Upper lobe of left lung (tissue), 4 donors: ENCODE measurements around the gene ERI3.

Experiments used
- POLR2A ChIP-seq, 4 donors: fragments of 450-650 bp; IDR thresholded peaks; one replicate each; pipeline ENCODE4 v1.5.1; 2016 to 2017; ENCODE audit warnings: antibody characterized with exemption in 4 of 4, mild to moderate bottlenecking in 2 of 4
- POLR2AphosphoS5 ChIP-seq, 2 donors: sonication (generic); formaldehyde crosslinking; IDR thresholded peaks; one replicate each; pipeline ENCODE4 v1.5.1; 2017; ENCODE audit warnings: antibody characterized with exemption in 2 of 2
- TF ChIP-seq, protein P1 (sequence below), 6 experiments: fragments of 450-650 bp in 4 of 6; fragments of 200-600 bp in 2 of 6; sonication (generic) in 2 of 6; IDR thresholded peaks; one replicate each; pipeline ENCODE4 v1.5.1; 2016 to 2019; ENCODE audit warnings: antibody characterized with exemption in 6 of 6

DNA sequence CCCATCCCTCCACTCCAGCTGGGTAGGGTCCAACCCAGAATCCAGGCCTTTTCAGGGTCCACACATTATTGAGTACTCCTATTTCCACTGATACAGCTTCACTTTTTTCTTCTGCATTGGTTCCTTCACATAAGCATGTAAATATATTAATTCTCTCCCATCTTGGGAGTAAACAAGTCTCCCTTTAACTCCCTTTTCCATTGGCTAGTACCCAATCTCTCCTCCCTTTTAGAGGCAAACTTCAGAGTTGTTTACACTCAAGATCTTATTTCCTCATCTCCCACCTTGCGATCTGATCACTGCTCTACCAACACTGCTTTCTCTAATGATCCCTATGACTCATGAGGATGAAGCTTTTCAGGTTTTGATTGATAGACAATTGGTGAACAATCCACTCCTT lies 121.5 kb downstream of the ERI3 start:
- TF ChIP-seq POLR2AphosphoS5 (IDR thresholded peaks at IDR 0.05) (no peak), POLR2A (IDR thresholded peaks at IDR 0.05) (no peak)
- TF ChIP-seq, protein P1, sequence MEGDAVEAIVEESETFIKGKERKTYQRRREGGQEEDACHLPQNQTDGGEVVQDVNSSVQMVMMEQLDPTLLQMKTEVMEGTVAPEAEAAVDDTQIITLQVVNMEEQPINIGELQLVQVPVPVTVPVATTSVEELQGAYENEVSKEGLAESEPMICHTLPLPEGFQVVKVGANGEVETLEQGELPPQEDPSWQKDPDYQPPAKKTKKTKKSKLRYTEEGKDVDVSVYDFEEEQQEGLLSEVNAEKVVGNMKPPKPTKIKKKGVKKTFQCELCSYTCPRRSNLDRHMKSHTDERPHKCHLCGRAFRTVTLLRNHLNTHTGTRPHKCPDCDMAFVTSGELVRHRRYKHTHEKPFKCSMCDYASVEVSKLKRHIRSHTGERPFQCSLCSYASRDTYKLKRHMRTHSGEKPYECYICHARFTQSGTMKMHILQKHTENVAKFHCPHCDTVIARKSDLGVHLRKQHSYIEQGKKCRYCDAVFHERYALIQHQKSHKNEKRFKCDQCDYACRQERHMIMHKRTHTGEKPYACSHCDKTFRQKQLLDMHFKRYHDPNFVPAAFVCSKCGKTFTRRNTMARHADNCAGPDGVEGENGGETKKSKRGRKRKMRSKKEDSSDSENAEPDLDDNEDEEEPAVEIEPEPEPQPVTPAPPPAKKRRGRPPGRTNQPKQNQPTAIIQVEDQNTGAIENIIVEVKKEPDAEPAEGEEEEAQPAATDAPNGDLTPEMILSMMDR (IDR thresholded peaks at IDR 0.05) = no peak
